Neural progenitor cell (in vitro differentiated cells): Measurements from ENCODE around the gene ADAMTS14.

Experiments used
- EZH2 ChIP-seq: fragments of 200-600 bp; sonication (generic); IDR thresholded peaks from 2 replicates; pipeline ENCODE4 v1.6.1; 2017; ENCODE audit warnings: antibody characterized with exemption, mild to moderate bottlenecking, moderate library complexity
- EZH2phosphoT487 ChIP-seq: fragments of 200-600 bp; sonication (generic); IDR thresholded peaks from 2 replicates; pipeline ENCODE4 v1.6.1; 2017; ENCODE audit warnings: antibody characterized with exemption
- TF ChIP-seq, protein P1 (sequence below): fragments of 200-600 bp; sonication (generic); IDR thresholded peaks from 2 replicates; pipeline ENCODE4 v1.5.1; 2017; ENCODE audit warnings: antibody characterized with exemption, mild to moderate bottlenecking

DNA sequence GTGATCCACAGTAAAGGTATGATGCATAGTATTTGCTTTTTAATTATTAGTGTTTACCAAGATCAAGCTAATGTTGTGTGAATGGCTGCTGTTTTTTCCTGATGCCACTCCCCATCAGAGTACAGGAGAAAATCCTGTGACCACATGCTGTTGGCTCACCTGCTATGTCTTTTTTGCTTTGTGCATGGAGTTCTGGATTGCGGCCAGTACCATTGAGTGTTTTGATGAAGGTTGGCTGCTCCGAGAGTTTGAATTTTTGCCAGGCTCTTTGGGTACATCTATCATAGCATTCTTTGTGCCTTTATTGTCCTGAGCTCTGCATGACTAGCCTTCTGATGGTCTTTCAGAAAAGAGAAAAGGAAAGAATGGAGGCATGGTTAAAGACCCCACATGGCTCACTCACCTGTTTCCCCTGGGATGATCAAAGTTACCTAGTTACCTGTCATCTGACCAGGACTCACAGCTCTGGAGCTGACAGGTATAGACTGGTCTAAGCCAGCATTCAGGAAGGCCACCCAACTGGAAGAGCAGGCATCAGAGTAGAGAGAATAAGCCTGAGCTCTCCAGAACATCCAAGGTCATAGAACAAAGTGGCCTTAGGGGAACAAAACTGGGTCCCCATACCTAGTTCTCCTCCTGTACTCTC lies 131.6 kb downstream of the ADAMTS14 start:
- TF ChIP-seq, protein P1, sequence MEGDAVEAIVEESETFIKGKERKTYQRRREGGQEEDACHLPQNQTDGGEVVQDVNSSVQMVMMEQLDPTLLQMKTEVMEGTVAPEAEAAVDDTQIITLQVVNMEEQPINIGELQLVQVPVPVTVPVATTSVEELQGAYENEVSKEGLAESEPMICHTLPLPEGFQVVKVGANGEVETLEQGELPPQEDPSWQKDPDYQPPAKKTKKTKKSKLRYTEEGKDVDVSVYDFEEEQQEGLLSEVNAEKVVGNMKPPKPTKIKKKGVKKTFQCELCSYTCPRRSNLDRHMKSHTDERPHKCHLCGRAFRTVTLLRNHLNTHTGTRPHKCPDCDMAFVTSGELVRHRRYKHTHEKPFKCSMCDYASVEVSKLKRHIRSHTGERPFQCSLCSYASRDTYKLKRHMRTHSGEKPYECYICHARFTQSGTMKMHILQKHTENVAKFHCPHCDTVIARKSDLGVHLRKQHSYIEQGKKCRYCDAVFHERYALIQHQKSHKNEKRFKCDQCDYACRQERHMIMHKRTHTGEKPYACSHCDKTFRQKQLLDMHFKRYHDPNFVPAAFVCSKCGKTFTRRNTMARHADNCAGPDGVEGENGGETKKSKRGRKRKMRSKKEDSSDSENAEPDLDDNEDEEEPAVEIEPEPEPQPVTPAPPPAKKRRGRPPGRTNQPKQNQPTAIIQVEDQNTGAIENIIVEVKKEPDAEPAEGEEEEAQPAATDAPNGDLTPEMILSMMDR, result no peak
- TF ChIP-seq EZH2 (no peak), EZH2phosphoT487 (no peak)
